ENCODE results near the gene ZNF618.

ZNF618 gene

DNA sequence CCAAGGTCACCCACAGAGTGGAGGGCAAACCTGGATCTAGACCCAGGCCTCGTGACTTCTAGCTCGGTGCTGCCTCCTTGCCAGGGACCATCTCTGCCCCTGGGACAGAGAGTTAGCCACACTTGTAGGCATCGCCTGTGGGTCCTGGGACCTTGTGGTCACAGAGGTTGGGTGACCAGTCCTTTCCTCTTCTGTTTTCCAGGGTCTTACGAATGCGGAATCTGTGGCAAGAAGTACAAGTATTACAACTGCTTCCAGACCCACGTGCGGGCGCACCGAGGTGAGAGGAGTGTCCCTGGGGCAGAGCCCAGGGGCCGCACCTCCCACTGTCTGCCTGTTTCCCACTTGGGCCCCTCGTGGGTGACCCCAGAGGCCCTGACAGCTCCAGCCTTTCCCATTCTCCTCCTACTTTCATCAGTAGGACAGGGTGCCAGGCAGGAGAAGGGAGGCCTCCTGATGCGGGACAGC is 125.7 kb downstream of the ZNF618 start:
- Mint-ChIP-seq H3K9me3 (no peaks in the 10 kb centered on the region), H3K36me3 (no peaks in the 10 kb centered on the region), H3K27me3 (no peaks in the 10 kb centered on the region), H3K4me1 (no peaks in the 10 kb centered on the region), H3K4me3 (no peak overlapping the region), H3K27ac (no peak overlapping the region)
- no peak for DNase-seq
- CTCF ChIA-PET = no interaction called here

DNA sequence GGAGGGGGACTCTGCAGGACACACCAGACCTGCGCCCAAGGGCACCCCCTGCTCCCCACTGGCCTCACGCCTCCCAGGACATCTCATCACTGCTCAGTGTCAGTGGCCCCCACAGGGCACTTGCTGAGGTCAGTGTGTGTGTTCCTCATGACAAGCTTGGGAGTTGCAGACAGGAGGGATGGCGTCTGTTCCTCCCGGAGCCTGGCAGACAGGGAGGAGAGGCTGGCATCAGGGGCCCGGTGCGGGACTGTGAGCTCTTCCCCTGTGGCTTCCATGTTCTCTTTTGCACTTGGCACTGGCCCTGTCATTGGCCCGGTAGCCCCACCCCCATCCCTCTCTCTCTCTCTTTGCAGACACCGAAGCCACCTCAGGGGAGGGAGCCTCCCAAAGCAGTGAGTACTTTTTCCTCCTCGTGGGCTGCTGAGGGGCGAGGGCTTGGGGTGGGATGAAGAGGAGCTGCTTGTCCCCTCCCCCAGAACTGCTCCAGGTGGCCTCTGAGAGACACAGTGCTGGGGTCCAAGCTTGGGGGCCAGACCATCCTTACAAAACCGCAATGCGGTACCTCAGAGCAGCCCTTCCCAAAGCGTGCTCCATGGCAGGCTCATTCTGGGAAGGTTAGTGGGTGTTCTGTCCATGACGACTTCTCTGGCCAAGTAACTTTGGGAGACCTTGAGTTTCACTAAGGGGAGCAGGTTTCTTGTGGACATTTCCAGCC is 126.3 kb downstream of the ZNF618 start:
- Mint-ChIP-seq H3K4me1 (no peaks in the 10 kb centered on the region), H3K9me3 (no peaks in the 10 kb centered on the region), H3K27ac (no peak overlapping the region), H3K27me3 (no peaks in the 10 kb centered on the region), H3K4me3 (no peak overlapping the region), H3K36me3 (no peaks in the 10 kb centered on the region)
- CTCF ChIA-PET = no interaction called here
- no peak for DNase-seq

DNA sequence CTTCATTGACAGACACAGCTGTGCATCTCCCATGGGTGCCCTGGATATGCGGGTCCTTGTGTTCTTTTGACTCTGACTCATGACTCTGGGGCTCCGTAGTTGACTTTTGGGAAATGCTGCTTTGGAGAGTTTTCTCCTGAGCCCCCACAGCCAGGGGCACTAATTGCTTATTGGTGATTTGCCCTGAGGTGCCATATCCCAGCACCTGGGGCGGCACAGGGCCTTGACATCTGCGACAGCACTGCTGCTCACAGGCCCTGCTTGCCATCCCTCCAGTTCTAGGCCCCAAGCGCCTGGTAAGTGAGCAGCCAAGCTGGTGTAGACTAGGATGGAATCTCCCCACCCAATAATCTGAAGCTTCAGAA is 126.9 kb downstream of the ZNF618 start:
- CTCF ChIA-PET = no interaction called here
- no peak for DNase-seq

DNA sequence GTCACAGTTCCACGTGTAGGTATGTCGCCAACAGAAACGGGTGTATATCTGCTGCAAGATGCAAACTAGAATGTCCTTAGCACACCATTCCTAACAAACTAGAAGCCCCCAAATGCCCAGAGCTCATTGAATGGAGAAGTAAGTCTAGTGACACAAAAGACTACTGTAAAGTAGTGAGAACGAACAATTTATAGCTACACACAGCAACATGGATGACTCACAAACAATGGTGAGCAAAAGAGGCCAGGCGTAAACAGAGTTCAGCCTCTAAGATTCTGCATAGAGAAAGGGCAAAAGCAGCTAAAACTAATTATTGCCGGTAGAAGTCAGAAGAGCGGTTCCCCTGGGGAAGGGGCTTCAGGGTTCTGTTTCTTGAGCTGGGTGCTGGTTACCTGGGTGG is 127.2 kb downstream of the ZNF618 start:
- Mint-ChIP-seq H3K4me1 (no peaks in the 10 kb centered on the region), H3K4me3 (no peak overlapping the region), H3K36me3 (no peaks in the 10 kb centered on the region), H3K9me3 (no peaks in the 10 kb centered on the region), H3K27ac (no peak overlapping the region), H3K27me3 (no peaks in the 10 kb centered on the region)
- CTCF ChIA-PET = no interaction called here
- no peak for DNase-seq

More for the DNA sequence above, 126.9 kb downstream of the ZNF618 start:
- H3K27me3 Mint-ChIP-seq = no peaks in the 10 kb centered on the region
- no peak overlapping the region for H3K27ac Mint-ChIP-seq
- H3K9me3 Mint-ChIP-seq = no peaks in the 10 kb centered on the region
- H3K4me1 Mint-ChIP-seq = no peaks in the 10 kb centered on the region
- H3K4me3 Mint-ChIP-seq = no peak overlapping the region
- no peaks in the 10 kb centered on the region for H3K36me3 Mint-ChIP-seq

DNA sequence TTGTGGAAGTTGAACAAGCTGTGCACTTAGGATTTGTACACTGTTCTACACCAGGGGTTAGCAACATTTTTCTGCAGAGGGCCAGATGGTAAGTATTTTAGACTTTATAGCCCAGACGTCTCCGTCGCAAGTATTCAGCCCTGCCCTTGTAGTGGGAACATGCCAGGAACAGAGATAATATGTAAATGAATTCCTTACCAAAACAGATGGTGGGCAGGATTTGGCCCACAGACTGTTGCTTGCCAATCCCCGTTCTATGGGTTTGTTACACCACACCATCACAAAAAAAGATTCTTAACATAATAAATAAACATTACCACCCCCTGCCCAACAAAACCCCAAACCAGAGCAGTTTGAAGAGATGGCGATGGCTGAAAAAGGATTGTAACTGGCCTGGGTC is 127.6 kb downstream of the ZNF618 start:
- Mint-ChIP-seq H3K27me3 (no peaks in the 10 kb centered on the region), H3K4me3 (no peak overlapping the region), H3K36me3 (no peaks in the 10 kb centered on the region), H3K4me1 (no peaks in the 10 kb centered on the region), H3K27ac (no peak overlapping the region), H3K9me3 (no peaks in the 10 kb centered on the region)
- CTCF ChIA-PET = no interaction called here
- DNase-seq = no peak

DNA sequence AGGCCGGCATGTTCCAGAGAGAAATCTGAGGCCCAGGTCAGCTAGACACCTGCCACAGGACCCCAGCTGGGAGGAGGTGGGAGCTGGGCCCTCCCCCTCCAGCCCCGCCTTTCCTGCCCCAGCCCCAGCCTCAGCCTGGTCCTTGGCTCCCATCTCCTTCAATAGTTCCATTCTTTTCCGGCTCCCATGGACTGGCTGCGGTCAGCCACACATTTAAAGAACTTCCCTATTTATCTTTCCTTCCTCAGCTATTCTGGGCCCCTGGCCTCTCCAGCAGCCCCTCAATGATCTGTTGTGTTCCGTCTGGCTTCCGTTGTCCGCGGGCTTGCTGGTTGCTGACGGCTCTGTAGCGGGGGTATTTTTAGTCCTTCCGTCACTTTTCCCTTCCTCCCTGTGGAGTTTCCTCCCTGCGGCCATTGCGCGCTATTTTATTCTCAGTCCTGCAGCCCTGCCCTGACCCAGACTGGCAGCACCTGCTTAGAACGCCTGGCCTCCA is 128.2 kb downstream of the ZNF618 start:
- CTCF ChIA-PET = no interaction called here
- no peak for DNase-seq
- H3K4me1 Mint-ChIP-seq = no peaks in the 10 kb centered on the region
- no peak overlapping the region for H3K27ac Mint-ChIP-seq
- H3K4me3 Mint-ChIP-seq = no peak overlapping the region
- no peaks in the 10 kb centered on the region for H3K9me3 Mint-ChIP-seq
- no peaks in the 10 kb centered on the region for H3K36me3 Mint-ChIP-seq
- no peaks in the 10 kb centered on the region for H3K27me3 Mint-ChIP-seq

DNA sequence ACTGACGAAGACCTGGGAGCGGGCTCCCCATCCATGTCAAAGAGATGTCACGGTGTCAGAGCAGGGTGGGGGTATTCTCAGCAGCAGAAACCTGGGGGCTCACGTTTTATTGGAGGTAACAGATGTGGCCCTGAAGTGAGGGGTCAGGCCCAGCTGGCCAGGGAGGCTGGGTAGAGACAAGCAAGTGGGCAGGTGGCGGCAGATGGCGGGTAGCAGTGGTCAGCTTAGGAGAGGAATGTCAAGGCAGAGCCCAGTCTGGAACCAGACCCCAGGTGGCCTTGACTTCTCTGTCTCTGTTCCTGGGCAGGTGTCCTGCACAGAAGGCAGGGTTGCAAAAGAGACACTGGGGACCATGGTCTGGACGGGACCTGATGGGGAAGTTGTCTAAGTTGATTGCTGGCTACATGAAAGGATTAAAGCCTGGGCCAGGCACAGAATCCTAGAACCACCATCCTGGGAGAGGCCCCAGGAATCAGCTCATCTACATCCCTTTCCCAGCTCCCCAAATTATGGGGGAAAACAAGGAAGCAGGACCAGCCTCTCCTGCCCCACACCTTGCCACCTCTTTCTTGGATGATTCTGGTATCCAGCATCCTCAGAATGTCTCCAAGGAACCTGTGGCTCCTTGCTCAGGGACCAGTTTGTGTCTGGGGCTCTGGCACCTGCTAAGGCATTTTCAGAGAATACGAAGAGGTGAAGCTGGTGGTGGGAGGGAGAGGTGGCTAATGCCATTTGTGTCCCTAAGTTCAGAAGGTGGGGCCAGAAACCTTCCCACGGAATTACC is 129.5 kb downstream of the ZNF618 start:
- no peak for DNase-seq
- H3K27me3 Mint-ChIP-seq = no peaks in the 10 kb centered on the region
- H3K4me3 Mint-ChIP-seq = no peak overlapping the region

DNA sequence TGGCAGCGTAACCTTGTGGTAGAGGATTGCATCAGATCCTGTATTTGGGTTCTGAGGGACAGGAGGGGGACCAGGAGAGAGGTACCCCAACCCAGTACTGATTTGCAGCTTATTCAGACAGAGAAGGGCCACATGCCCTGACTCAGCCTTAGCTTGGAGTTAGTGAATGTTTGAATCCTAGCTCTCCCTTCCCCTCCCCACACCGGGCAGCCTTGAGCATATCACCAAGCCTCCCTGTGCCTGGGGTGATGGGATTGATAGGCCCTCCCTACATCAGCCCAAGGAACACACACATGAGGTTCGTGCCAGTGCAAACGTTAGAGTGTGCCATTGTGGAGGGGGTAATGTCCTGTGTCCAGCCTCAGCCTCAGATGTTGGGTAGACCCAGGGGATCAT is 130.0 kb downstream of the ZNF618 start:
- CTCF ChIA-PET = no interaction called here
- Mint-ChIP-seq H3K36me3 (no peaks in the 10 kb centered on the region), H3K27ac (no peak overlapping the region), H3K9me3 (no peaks in the 10 kb centered on the region), H3K4me1 (no peaks in the 10 kb centered on the region), H3K4me3 (no peak overlapping the region), H3K27me3 (no peaks in the 10 kb centered on the region)
- DNase-seq = no peak

More for the DNA sequence above, 129.5 kb downstream of the ZNF618 start:
- Mint-ChIP-seq H3K9me3 (no peaks in the 10 kb centered on the region), H3K27ac (no peak overlapping the region), H3K4me1 (no peaks in the 10 kb centered on the region), H3K36me3 (no peaks in the 10 kb centered on the region)
- CTCF ChIA-PET = no interaction called here

DNA sequence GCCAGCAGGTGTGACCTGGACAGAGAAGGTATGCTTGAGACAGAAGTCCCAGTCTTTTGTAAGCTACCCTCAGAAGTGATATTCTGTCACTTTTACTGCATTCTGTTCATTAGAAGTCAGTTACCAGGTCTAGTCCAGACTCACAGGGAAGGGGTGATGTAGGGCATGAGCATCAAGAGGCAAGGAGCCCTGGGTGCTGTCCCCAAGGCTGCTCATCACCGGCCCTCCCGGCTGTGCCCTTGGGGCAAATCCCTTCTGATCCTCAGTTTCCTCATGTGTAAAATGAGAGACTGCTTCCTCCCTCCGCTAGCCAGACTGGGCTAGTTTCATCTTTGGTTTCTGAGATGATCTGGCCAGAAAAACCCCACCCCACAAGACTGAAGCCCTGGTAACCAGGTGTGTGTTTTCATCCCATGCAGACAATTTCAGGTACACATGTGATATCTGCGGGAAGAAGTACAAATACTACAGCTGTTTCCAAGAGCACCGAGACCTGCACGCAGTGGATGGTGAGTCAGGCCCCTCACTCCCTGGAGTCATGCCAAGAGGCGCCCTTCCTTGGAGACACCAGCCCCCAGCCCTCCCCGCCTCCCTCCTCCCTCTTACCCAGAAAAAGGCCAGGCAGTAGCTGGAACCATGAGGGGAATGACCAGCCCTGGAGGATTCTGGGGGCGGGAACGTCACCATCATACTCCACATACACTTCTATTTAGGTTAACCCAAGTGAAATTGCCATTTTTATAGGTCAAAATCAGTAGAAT is 131.0 kb downstream of the ZNF618 start:
- Mint-ChIP-seq H3K27ac (no peak overlapping the region), H3K4me1 (no peaks in the 10 kb centered on the region), H3K4me3 (no peak overlapping the region), H3K9me3 (no peaks in the 10 kb centered on the region), H3K27me3 (no peaks in the 10 kb centered on the region), H3K36me3 (no peaks in the 10 kb centered on the region)
- CTCF ChIA-PET = no interaction called here
- no peak for DNase-seq

DNA sequence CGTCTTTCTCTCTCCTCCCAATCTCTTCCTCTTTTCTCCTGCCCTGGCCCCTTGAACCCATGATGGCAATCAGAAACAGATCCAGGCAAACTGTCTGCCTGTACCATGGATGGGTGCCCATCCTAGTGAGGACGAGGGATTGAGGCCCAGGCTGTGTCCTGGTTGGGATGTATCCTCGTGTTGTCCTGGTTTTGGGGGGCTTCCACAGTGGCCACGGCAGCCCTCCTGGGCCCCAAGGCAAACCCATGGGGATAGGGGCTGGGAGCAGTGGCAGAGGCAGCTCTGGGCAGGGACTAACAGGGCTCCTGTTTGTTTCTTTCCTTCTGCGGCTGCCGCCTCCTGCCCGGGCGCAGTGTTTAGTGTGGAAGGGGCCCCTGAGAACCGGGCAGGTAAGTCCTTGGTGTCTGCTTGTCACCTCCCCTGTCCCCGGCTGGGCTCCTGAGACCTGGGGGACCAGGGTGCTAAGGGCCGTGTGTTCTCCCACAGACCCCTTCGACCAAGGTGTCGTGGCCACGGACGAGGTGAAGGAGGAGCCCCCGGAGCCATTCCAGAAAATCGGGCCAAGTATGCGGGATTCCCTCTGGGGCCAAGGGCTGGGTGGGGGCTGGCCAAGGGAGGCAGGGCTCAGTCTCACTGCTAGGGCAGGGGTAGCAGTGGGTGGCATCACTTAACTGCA is 132.0 kb downstream of the ZNF618 start:
- H3K4me3 Mint-ChIP-seq = no peak overlapping the region
- no peaks in the 10 kb centered on the region for H3K4me1 Mint-ChIP-seq
- H3K27me3 Mint-ChIP-seq = no peaks in the 10 kb centered on the region
- CTCF ChIA-PET = no interaction called here
- no peaks in the 10 kb centered on the region for H3K9me3 Mint-ChIP-seq
- no peak for DNase-seq
- no peaks in the 10 kb centered on the region for H3K36me3 Mint-ChIP-seq
- no peak overlapping the region for H3K27ac Mint-ChIP-seq

DNA sequence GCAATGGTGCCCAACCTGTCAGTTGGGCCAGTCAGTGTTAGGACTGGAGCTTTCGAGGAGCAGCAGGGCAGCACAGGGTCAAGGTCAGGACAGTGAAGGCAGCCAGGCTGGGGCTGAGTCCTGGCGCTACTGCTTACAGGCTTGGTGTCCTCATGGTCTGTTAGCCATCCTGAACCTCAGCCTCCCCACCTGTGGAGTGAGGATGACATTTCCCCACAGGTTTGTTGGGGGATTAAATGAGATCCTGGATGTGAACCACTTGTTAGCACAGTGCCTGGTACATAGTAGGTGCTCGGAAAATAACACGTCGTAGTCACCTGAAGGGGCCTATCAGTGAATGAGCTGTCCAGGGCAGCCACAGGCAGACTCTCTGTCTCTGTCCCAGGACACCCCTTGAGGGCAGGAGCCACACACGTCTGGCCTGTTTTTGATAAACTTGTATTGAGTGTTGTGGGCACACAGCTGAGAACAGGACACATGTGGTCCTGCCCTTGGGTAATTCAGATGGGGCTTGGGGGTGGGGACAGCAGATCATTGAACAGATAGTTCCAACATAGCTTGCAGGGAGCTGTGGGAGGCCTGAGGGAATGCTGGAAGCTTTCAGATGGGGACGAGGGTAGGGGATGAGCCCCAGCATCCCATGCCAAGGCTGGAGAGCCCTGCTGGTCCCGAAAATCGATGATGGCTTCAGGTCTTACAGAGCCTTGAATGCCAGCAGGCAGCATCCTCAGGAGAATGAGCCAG is 132.7 kb downstream of the ZNF618 start:
- H3K27me3 Mint-ChIP-seq = no peaks in the 10 kb centered on the region
- H3K9me3 Mint-ChIP-seq = no peaks in the 10 kb centered on the region
- CTCF ChIA-PET = no interaction called here
- no peak for DNase-seq
- no peaks in the 10 kb centered on the region for H3K36me3 Mint-ChIP-seq
- H3K4me3 Mint-ChIP-seq = no peak overlapping the region
- H3K4me1 Mint-ChIP-seq = no peaks in the 10 kb centered on the region
- no peak overlapping the region for H3K27ac Mint-ChIP-seq

DNA sequence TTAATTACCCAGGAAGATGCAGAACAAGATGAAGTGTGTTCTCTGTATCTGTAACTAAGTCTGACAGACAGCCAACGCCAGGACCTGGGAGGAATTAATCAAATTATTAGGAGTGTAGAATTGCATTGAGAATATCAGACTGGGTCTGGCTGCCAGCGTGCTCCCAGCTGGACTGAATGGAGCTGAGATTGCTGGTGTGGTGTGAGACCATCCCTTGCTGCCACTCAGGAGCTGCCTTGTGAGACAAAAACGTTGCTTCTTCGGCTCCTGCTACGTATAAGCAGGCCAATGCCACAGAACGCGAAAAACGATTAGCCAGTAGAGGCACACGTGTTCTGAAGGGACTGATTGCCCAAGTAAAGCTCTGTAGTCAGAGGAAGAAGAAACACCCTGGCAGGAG is 135.2 kb downstream of the ZNF618 start:
- Mint-ChIP-seq H3K4me3 (no peak overlapping the region), H3K9me3 (no peaks in the 10 kb centered on the region), H3K27me3 (no peaks in the 10 kb centered on the region), H3K27ac (no peak overlapping the region), H3K4me1 (no peaks in the 10 kb centered on the region), H3K36me3 (no peaks in the 10 kb centered on the region)
- DNase-seq = no peak
- CTCF ChIA-PET = interaction anchor here (1.2 kb wide), 1 partner anchor 204 kb away, joined by 4 read pairs; no protein-coding TSS in a partner anchor

DNA sequence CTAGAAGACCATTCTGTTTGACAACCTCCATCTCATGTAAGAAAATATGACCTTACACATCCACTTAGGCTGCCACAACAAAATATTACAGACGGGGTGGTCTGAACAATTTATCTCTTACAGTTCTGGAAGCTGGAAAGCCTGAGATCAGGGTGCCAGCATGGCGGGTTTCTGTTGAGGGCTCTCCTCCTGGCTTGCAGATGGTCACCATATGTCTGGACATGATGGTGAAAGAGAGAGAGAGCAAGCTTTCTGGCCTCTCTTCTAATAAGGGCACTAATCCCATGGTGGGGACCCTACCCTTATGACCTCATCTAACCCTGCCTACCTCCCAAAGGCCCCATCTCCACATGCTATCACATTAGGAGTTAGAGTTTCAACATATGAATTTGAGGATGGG is 136.0 kb downstream of the ZNF618 start:
- no peaks in the 10 kb centered on the region for H3K9me3 Mint-ChIP-seq
- no peak overlapping the region for H3K27ac Mint-ChIP-seq
- no peak overlapping the region for H3K4me3 Mint-ChIP-seq
- CTCF ChIA-PET = no interaction called here
- H3K27me3 Mint-ChIP-seq = no peaks in the 10 kb centered on the region
- DNase-seq = no peak
- no peaks in the 10 kb centered on the region for H3K4me1 Mint-ChIP-seq
- H3K36me3 Mint-ChIP-seq = no peaks in the 10 kb centered on the region

DNA sequence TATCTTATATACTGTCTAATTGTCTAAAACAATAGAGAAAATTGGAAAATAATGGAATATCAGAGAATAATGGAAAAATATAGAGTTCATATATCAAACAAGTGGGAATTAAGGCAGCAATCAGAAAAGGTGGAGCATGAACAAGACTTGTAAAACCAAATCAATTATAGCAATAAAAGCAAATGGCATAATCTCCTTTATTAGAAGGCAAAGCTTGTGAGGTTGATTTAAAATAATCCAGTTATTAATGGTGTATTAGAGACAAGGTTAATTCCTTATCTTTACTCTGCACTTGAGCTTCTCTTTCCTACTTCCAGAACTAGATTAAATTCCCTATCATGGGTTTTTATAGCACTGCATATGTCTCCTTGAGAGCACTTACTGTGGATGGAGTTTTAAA is 137.9 kb downstream of the ZNF618 start:
- CTCF ChIA-PET = no interaction called here
- Mint-ChIP-seq H3K9me3 (no peaks in the 10 kb centered on the region), H3K27me3 (no peaks in the 10 kb centered on the region), H3K27ac (no peak overlapping the region), H3K4me1 (no peaks in the 10 kb centered on the region), H3K4me3 (no peak overlapping the region), H3K36me3 (no peaks in the 10 kb centered on the region)
- no peak for DNase-seq

Data from activated naive CD4-positive, alpha-beta T cell treated with anti-CD3 and anti-CD28 coated beads, Interleukin-2, amount 10 ng/mL, durations not matched to agents 7 days and 5 days (primary cell).